ENCODE results near the gene USP9X.
A peak's percentile ranks its signal among the peaks of the same experiment; 100 is the strongest.

Gene USP9X

GRCh38 chrX:41084044-41084892, 977 bp upstream of the USP9X start (continued):
- TF ChIP-seq GLIS1 (tag by site-specific recombination; IDR thresholded peaks at IDR 0.05) (peak; percentile 98), ZNF354C (tag by site-specific recombination; IDR thresholded peaks at IDR 0.05; ENCODE audit: borderline replicate concordance, low read depth) (no peak), KLF1 (tag by site-specific recombination; IDR thresholded peaks at IDR 0.05) (peak; percentile 76), ZSCAN4 (tag by site-specific recombination; IDR thresholded peaks at IDR 0.05) (no peak), ZNF510 (tag by site-specific recombination; IDR thresholded peaks at IDR 0.05; ENCODE audit: insufficient replicate concordance) (no peak), ZNF280C (tag by site-specific recombination; IDR thresholded peaks at IDR 0.05) (no peak), ZNF311 (tag by site-specific recombination; IDR thresholded peaks at IDR 0.05; ENCODE audit: borderline replicate concordance) (no peak), ZFHX2 (tag by site-specific recombination; conservative IDR thresholded peaks at IDR 0.05) (peak; percentile 96), ZNF792 (tag by site-specific recombination; IDR thresholded peaks at IDR 0.05) (no peak), ZNF654 (tag by site-specific recombination; IDR thresholded peaks at IDR 0.05; ENCODE audit: low read depth) (no peak), PRDM6 (tag by site-specific recombination; IDR thresholded peaks at IDR 0.05) (peak; percentile 61; the same call in 1 of the 2 replicates), ZNF658 (tag by site-specific recombination; IDR thresholded peaks at IDR 0.05) (0 out of 2 replicates have a peak, but pooled peaks have one; percentile 45), ZNF473 (tag by site-specific recombination; IDR thresholded peaks at IDR 0.05) (no peak), ZNF426 (tag by site-specific recombination; IDR thresholded peaks at IDR 0.05) (no peak), ZIC2 (tag by site-specific recombination; IDR thresholded peaks at IDR 0.05) (peak; percentile 95), ZNF707 (tag by site-specific recombination; IDR thresholded peaks at IDR 0.05) (no peak), OSR2 (tag by site-specific recombination; IDR thresholded peaks at IDR 0.05) (peak; percentile 75; the same call in 1 of the 2 replicates), ZNF121 (tag by site-specific recombination; IDR thresholded peaks at IDR 0.05) (no peak), KLF16 (tag by site-specific recombination; IDR thresholded peaks at IDR 0.05) (no peak), FEZF1 (tag by site-specific recombination; IDR thresholded peaks at IDR 0.05) (peak; percentile 71), ZNF341 (tag by site-specific recombination; IDR thresholded peaks at IDR 0.05; ENCODE audit: low read depth) (peak; percentile 59), ZNF596 (tag by site-specific recombination; IDR thresholded peaks at IDR 0.05) (peak; percentile 36), ZFP69B (tag by site-specific recombination; IDR thresholded peaks at IDR 0.05) (peak; percentile 15), MEIS1 (CRISPR knock-in tag; IDR thresholded peaks at IDR 0.05; ENCODE audit: borderline replicate concordance) (no peak), ZNF513 (tag by site-specific recombination; IDR thresholded peaks at IDR 0.05) (peak; percentile 31; the same call in 1 of the 2 replicates), ZNF449 (tag by site-specific recombination; IDR thresholded peaks at IDR 0.05) (no peak)
- TF ChIP-seq, protein P1, sequence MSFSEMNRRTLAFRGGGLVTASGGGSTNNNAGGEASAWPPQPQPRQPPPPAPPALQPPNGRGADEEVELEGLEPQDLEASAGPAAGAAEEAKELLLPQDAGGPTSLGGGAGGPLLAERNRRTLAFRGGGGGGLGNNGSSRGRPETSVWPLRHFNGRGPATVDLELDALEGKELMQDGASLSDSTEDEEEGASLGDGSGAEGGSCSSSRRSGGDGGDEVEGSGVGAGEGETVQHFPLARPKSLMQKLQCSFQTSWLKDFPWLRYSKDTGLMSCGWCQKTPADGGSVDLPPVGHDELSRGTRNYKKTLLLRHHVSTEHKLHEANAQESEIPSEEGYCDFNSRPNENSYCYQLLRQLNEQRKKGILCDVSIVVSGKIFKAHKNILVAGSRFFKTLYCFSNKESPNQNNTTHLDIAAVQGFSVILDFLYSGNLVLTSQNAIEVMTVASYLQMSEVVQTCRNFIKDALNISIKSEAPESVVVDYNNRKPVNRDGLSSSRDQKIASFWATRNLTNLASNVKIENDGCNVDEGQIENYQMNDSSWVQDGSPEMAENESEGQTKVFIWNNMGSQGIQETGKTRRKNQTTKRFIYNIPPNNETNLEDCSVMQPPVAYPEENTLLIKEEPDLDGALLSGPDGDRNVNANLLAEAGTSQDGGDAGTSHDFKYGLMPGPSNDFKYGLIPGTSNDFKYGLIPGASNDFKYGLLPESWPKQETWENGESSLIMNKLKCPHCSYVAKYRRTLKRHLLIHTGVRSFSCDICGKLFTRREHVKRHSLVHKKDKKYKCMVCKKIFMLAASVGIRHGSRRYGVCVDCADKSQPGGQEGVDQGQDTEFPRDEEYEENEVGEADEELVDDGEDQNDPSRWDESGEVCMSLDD (tag by site-specific recombination; IDR thresholded peaks at IDR 0.05), result peak; percentile 99
